Measurements from ENCODE around the gene TVP23C. TPM values are rescaled to one million over a fixed set of nuclear protein-coding genes. Genes with fewer than 3 reads are reported as not detected.

TVP23C gene
- total and polyA plus RNA-seq, 9 of the 15 experiments (the other 6 are each of a cell fraction or from before 2014, with no cell fraction given) = 5.7 to 16.8 (median 8.2) TPM

DNA sequence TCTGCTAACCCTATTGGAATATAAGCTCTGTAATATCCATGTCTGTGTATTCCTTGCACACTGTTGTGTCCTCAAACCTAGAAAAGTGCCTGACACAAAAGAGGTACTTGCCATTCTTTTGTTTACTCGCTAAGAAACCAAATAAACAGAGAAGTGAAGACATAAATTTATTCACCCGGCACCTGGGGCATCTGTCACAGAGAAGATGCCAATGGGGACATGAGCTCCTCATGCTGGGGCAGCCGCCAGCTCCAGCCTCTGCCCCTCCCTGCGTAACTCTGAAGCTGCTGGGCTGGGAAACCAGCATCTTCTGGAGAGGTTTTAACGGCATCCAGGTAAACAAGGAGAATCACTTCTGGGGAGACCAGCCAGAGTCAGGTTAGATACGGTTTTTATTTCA is 80.8 kb downstream of the TVP23C start:
- H3K9me3 ChIP-seq (replicated peaks; ENCODE audit: control insufficient read depth, insufficient read depth, low read depth, low read length) = no peaks in the 10 kb centered on the region
- H3K27me3 ChIP-seq (ENCODE audit: control insufficient read depth in 2 of 2, insufficient read depth in 2 of 2, low read length in 2 of 2) = no peaks in the 10 kb centered on the region
- no peak overlapping the region for H2AFZ ChIP-seq (ENCODE audit: low read depth, low read length)
- DNase-seq (ENCODE audit: extremely low read depth in 1 of 4, low spot score in 3 of 4) = no peak
- ATAC-seq = no peak
- POLR2A ChIA-PET = no interaction called here
- in situ Hi-C loops (cut with MboI) = no loop called here
- CTCF ChIA-PET (ENCODE audit: low intra/inter-chr PET ratio) = no interaction called here
- H3K36me3 ChIP-seq (ENCODE audit: control insufficient read depth, insufficient read depth, low read length) = peaks cover 2% of the 10 kb centered on the region; the same call in 1 of the 3 replicates
- H3K9me1 ChIP-seq (ENCODE audit: control insufficient read depth, insufficient read depth, low read length) = no peaks in the 10 kb centered on the region
- no TSS peak for BruUV-seq (replicated peaks)
- H3K9ac ChIP-seq (ENCODE audit: insufficient read depth in 1 of 2, low read depth in 2 of 2, low read length in 2 of 2) = no peak overlapping the region
- H3K4me2 ChIP-seq (ENCODE audit: insufficient read depth, low read length) = no peak overlapping the region
- intact Hi-C loops (cut with micrococcal nuclease) = no loop called here
- FAIRE-seq = no peak
- no peak overlapping the region for H3K4me3 ChIP-seq
- H3K27ac ChIP-seq (ENCODE audit: extremely low read depth, low read depth, low read length) = no peak overlapping the region
- no peaks in the 10 kb centered on the region for H3K4me1 ChIP-seq (replicated peaks in 1 of 2; ENCODE audit: control insufficient read depth in 2 of 2, insufficient read depth in 2 of 2, low read length in 2 of 2)
- no peaks in the 10 kb centered on the region for H4K20me1 ChIP-seq (replicated peaks; ENCODE audit: control insufficient read depth, insufficient read depth, low read length)
- 58% methylated on average over 5 of the region's 6 CpGs for WGBS (ENCODE audit: insufficient coverage, low coverage, missing lambda C conversion rate)
- no peaks in the 10 kb centered on the region for H3K79me2 ChIP-seq (ENCODE audit: control insufficient read depth, insufficient read depth, low read length)
- TF ChIP-seq, protein P1, sequence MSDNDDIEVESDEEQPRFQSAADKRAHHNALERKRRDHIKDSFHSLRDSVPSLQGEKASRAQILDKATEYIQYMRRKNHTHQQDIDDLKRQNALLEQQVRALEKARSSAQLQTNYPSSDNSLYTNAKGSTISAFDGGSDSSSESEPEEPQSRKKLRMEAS (CRISPR knock-in tag; IDR thresholded peaks at IDR 0.05) = no peak
- TF ChIP-seq, protein P2, sequence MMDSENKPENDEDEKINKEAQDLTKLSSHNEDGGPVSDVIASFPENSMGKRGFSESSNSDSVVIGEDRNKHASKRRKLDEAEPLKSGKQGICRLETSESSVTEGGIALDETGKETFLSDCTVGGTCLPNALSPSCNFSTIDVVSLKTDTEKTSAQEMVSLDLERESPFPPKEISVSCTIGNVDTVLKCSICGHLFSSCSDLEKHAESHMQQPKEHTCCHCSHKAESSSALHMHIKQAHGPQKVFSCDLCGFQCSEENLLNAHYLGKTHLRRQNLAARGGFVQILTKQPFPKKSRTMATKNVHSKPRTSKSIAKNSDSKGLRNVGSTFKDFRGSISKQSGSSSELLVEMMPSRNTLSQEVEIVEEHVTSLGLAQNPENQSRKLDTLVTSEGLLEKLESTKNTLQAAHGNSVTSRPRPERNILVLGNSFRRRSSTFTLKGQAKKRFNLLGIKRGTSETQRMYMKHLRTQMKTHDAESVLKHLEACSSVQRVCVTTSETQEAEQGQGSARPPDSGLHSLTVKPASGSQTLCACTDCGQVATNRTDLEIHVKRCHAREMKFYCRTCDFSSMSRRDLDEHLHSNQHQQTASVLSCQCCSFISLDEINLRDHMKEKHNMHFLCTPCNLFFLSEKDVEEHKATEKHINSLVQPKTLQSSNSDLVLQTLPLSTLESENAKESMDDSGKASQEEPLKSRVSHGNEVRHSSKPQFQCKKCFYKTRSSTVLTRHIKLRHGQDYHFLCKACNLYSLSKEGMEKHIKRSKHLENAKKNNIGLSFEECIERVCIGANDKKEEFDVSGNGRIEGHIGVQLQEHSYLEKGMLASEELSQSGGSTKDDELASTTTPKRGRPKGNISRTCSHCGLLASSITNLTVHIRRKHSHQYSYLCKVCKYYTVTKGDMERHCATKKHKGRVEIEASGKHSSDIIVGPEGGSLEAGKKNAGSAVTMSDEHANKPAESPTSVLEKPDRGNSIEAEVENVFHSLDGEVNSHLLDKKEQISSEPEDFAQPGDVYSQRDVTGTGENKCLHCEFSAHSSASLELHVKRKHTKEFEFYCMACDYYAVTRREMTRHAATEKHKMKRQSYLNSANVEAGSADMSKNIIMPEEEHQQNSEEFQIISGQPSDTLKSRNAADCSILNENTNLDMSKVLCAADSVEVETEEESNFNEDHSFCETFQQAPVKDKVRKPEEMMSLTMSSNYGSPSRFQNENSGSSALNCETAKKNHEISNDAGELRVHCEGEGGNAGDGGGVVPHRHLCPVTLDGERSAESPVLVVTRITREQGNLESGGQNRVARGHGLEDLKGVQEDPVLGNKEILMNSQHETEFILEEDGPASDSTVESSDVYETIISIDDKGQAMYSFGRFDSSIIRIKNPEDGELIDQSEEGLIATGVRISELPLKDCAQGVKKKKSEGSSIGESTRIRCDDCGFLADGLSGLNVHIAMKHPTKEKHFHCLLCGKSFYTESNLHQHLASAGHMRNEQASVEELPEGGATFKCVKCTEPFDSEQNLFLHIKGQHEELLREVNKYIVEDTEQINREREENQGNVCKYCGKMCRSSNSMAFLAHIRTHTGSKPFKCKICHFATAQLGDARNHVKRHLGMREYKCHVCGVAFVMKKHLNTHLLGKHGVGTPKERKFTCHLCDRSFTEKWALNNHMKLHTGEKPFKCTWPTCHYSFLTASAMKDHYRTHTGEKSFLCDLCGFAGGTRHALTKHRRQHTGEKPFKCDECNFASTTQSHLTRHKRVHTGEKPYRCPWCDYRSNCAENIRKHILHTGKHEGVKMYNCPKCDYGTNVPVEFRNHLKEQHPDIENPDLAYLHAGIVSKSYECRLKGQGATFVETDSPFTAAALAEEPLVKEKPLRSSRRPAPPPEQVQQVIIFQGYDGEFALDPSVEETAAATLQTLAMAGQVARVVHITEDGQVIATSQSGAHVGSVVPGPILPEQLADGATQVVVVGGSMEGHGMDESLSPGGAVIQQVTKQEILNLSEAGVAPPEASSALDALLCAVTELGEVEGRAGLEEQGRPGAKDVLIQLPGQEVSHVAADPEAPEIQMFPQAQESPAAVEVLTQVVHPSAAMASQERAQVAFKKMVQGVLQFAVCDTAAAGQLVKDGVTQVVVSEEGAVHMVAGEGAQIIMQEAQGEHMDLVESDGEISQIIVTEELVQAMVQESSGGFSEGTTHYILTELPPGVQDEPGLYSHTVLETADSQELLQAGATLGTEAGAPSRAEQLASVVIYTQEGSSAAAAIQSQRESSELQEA (IDR thresholded peaks at IDR 0.05; ENCODE audit: low read depth) = no peak
- TF ChIP-seq ZNF695 (CRISPR knock-in tag; IDR thresholded peaks at IDR 0.05) = no peak
- TF ChIP-seq GTF2A2 (tag; IDR thresholded peaks at IDR 0.05) = no peak
- TF ChIP-seq HMG20B (CRISPR knock-in tag; IDR thresholded peaks at IDR 0.05) = no peak
- TF ChIP-seq, protein P3, sequence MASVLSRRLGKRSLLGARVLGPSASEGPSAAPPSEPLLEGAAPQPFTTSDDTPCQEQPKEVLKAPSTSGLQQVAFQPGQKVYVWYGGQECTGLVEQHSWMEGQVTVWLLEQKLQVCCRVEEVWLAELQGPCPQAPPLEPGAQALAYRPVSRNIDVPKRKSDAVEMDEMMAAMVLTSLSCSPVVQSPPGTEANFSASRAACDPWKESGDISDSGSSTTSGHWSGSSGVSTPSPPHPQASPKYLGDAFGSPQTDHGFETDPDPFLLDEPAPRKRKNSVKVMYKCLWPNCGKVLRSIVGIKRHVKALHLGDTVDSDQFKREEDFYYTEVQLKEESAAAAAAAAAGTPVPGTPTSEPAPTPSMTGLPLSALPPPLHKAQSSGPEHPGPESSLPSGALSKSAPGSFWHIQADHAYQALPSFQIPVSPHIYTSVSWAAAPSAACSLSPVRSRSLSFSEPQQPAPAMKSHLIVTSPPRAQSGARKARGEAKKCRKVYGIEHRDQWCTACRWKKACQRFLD (CRISPR knock-in tag; IDR thresholded peaks at IDR 0.05) = no peak
- TF ChIP-seq EZH2 (IDR thresholded peaks at IDR 0.05; ENCODE audit: borderline replicate concordance, low read depth, low read length) = no peak
- TF ChIP-seq ZNF347 (CRISPR knock-in tag; IDR thresholded peaks at IDR 0.05; ENCODE audit: low read depth) = no peak
- TF ChIP-seq ETV1 (tag; conservative IDR thresholded peaks at IDR 0.05; ENCODE audit: low read depth) = no peak
- TF ChIP-seq CBX2 (IDR thresholded peaks at IDR 0.05; ENCODE audit: insufficient read depth, low read length, poor library complexity, severe bottlenecking) = no peak
- TF ChIP-seq, protein P4, sequence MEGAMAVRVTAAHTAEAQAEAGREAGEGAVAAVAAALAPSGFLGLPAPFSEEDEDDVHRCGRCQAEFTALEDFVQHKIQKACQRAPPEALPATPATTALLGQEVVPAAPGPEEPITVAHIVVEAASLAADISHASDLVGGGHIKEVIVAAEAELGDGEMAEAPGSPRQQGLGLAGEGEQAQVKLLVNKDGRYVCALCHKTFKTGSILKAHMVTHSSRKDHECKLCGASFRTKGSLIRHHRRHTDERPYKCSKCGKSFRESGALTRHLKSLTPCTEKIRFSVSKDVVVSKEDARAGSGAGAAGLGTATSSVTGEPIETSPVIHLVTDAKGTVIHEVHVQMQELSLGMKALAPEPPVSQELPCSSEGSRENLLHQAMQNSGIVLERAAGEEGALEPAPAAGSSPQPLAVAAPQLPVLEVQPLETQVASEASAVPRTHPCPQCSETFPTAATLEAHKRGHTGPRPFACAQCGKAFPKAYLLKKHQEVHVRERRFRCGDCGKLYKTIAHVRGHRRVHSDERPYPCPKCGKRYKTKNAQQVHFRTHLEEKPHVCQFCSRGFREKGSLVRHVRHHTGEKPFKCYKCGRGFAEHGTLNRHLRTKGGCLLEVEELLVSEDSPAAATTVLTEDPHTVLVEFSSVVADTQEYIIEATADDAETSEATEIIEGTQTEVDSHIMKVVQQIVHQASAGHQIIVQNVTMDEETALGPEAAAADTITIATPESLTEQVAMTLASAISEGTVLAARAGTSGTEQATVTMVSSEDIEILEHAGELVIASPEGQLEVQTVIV (CRISPR knock-in tag; IDR thresholded peaks at IDR 0.05; ENCODE audit: borderline replicate concordance) = no peak

Measured in K562 (cell line).